GM19468 (cell line): ENCODE results near the gene CSRNP3.
"Not testable (repeated sequence)": the region's sequence is repeated elsewhere in the genome, so short reads cannot be mapped to it uniquely, and the experiment has no call there.

Experiments
- ATAC-seq: cut with Tn5 transposase; IDR thresholded peaks from one replicate; pipeline ENCODE4 v1.9.1; 2021; ENCODE audit warnings: mild to moderate bottlenecking, moderate library complexity, moderate number of reproducible peaks; ENCODE audit not compliant: unreplicated experiment; ENCODE audit errors: extremely low read depth

CSRNP3 gene

GRCh38 chr2:165666073-165666472 lies 196.6 kb downstream of the CSRNP3 start:
- ATAC-seq: not testable (repeated sequence)

- no peak for ATAC-seq
These were observed 197.1 kb downstream of the CSRNP3 start for GRCh38 chr2:165666605-165667004.

GRCh38 chr2:165667375-165667774 lies 197.9 kb downstream of the CSRNP3 start:
- no peak for ATAC-seq

- no peak for ATAC-seq
These were observed 205.3 kb downstream of the CSRNP3 start for GRCh38 chr2:165674780-165675179.

GRCh38 chr2:165675551-165675968 lies 206.1 kb downstream of the CSRNP3 start:
- peak; percentile 63 for ATAC-seq

- no peak for ATAC-seq
These were observed 209.4 kb downstream of the CSRNP3 start for GRCh38 chr2:165678882-165679281.

- ATAC-seq: no peak
These were observed 210.1 kb downstream of the CSRNP3 start for GRCh38 chr2:165679621-165680020.

- ATAC-seq: no peak
These were observed 212.3 kb downstream of the CSRNP3 start for GRCh38 chr2:165681841-165682240.

- ATAC-seq: no peak
These were observed 213.0 kb downstream of the CSRNP3 start for GRCh38 chr2:165682546-165682945.

- ATAC-seq: no peak
These were observed 217.3 kb downstream of the CSRNP3 start for GRCh38 chr2:165686800-165687199.

GRCh38 chr2:165687426-165688002 lies 218.0 kb downstream of the CSRNP3 start:
- no peak for ATAC-seq

- ATAC-seq: no peak
These were observed 222.1 kb downstream of the CSRNP3 start for GRCh38 chr2:165691615-165692014.

GRCh38 chr2:165692906-165693305 lies 223.4 kb downstream of the CSRNP3 start:
- ATAC-seq: no peak

- ATAC-seq: no peak
These were observed 224.3 kb downstream of the CSRNP3 start for GRCh38 chr2:165693838-165694237.

GRCh38 chr2:165697748-165698443 lies 228.4 kb downstream of the CSRNP3 start:
- no peak for ATAC-seq

- no peak for ATAC-seq
These were observed 229.0 kb downstream of the CSRNP3 start for GRCh38 chr2:165698444-165698884.

- ATAC-seq: no peak
These were observed 230.4 kb downstream of the CSRNP3 start for GRCh38 chr2:165699946-165700345.

- ATAC-seq: no peak
These were observed 231.0 kb downstream of the CSRNP3 start for GRCh38 chr2:165700531-165700930.

GRCh38 chr2:165701147-165701546 lies 231.6 kb downstream of the CSRNP3 start:
- no peak for ATAC-seq

GRCh38 chr2:165706960-165707487 lies 237.5 kb downstream of the CSRNP3 start:
- ATAC-seq: no peak

GRCh38 chr2:165716091-165716490 lies 246.6 kb downstream of the CSRNP3 start:
- ATAC-seq: no peak
